MM.1S (cell line): ENCODE data around the gene NRK.

Source experiments
- CTCF ChIP-seq: fragments of 300-600 bp; sonication (generic); IDR thresholded peaks from 2 replicates; pipeline ENCODE4 v1.5.1; 2016; ENCODE audit warnings: antibody characterized with exemption, low read length, mixed read lengths
- EZH2 ChIP-seq: fragments of 300-600 bp; sonication (generic); optimal IDR thresholded peaks from 2 replicates; pipeline ENCODE3; 2017; ENCODE audit warnings: low read depth, mild to moderate bottlenecking, antibody characterized with exemption, low read length, mixed read lengths
- EZH2phosphoT487 ChIP-seq: fragments of 300-600 bp; sonication (generic); IDR thresholded peaks from 2 replicates; pipeline ENCODE4 v1.6.1; 2018; ENCODE audit warnings: antibody characterized with exemption, low read length

GRCh38 chrX:106005684-106006083, 183.3 kb downstream of the NRK start:
- no peak for TF ChIP-seq CTCF
- TF ChIP-seq EZH2phosphoT487 = no peak
- TF ChIP-seq EZH2 = no peak
